Ovary (tissue), 9 donors: ENCODE measurements around the gene GALK1. TPM values are rescaled to one million over a fixed set of nuclear protein-coding genes. Genes with fewer than 3 reads are reported as not detected.

Experiments used
- DNase-seq, 5 donors: peaks; one replicate each; pipeline ENCODE4 v3.0.0-alpha.2; 2019 to 2020
- H3K27ac ChIP-seq, 2 donors: fragments of 200-600 bp; one replicate each; pipeline versions ENCODE4 v1.5.1 to v1.8.0; 2019 to 2022
- H3K27me3 ChIP-seq: fragments of 200-600 bp; one replicate; pipeline ENCODE4 v1.8.0; 2022
- H3K36me3 ChIP-seq: fragments of 200-600 bp; sonication (generic); one replicate; pipeline ENCODE4 v1.5.1; 2019
- H3K4me1 ChIP-seq: one replicate; pipeline ENCODE4 v1.8.1; 2013; ENCODE audit warnings: mild to moderate bottlenecking, moderate library complexity; ENCODE audit not compliant: insufficient read depth
- H3K4me3 ChIP-seq: fragments of 200-600 bp; sonication (generic); one replicate; pipeline ENCODE4 v1.5.1; 2017
- H3K9me3 ChIP-seq, 2 donors: fragments of 200-600 bp in 1 of 2; sonication (generic) in 1 of 2; one replicate each; pipeline versions ENCODE4 v1.5.1 to v1.8.1; 2013 to 2019; ENCODE audit warnings: mild to moderate bottlenecking in 1 of 2, moderate library complexity in 1 of 2
- CTCF ChIP-seq, 3 donors: fragments of 450-650 bp in 2 of 3; fragments of 200-600 bp in 1 of 3; IDR thresholded peaks; one replicate each; pipeline versions ENCODE4 v1.5.1 to v1.8.0; 2016 to 2022; ENCODE audit warnings: antibody characterized with exemption in 3 of 3, mild to moderate bottlenecking in 1 of 3
- EP300 ChIP-seq: sonication (generic); formaldehyde crosslinking; IDR thresholded peaks from one replicate; pipeline ENCODE4 v1.6.1; 2017; ENCODE audit warnings: antibody characterized with exemption
- POLR2A ChIP-seq: fragments of 450-650 bp; IDR thresholded peaks from one replicate; pipeline ENCODE4 v1.6.1; 2017; ENCODE audit warnings: antibody characterized with exemption, mild to moderate bottlenecking, moderate library complexity
- WGBS, 3 donors: extraction: QIAGEN DNeasy Blood & Tissue Kit in 1 of 3; methylation state at CpG; one replicate each; pipeline versions ENCODE4 v1.1.5 to v1.1.7; 2013 to 2017; 5-methylcytosine and 5-hydroxymethylcytosine counted together
- intact Hi-C, 4 donors: fragments of 100-400 bp; cut with DNase I; formaldehyde crosslinking; loops; one replicate each; pipeline versions ENCODE4 v1.11.0 to v1.15.1; 2022 to 2023
- polyA plus RNA-seq, 2 donors: library from polyadenylated mRNA; stranded (reverse); fragments of 200-250 nt in 1 of 2; fragments of 350-450 nt in 1 of 2; fragmentation: Illumina TruSeq in 1 of 2; extraction: RNeasy Lipid Tissue Mini Kit (QIAGEN cat#74804) in 1 of 2; gene quantifications; one replicate each; pipeline ENCODE4 v1.2.3, GENCODE V29; 2013 to 2014
- total RNA-seq, 7 donors: library from RNA; depleted of rRNA in 2 of 7; stranded (reverse); fragments of >200 nt in 2 of 7; fragmentation: NEBNext Ultra II Directional in 3 of 7; extraction: Animal tissue kit (Norgen Biotek cat#: 25700) in 3 of 7; gene quantifications; one replicate each; pipeline versions ENCODE4 v1.1.0 to v1.2.4, GENCODE V29; 2016 to 2023
- donor health status: DM: no; HTN: no; CAD: no; lungs with moderate emphysema.
- donor health status: DM: no; HTN: no; CAD: no.
- donor health status: Bipolar disorder and iron deficiency.
- donor health status: DM: yes; HTN: yes; CAD: no.
- donor health status: DM: no; HTN: no; CAD: no.
- donor health status: DM: yes; HTN: yes; CAD: no.

Gene GALK1
- total and polyA plus RNA-seq, 9 donors: 0.33 to 35.1 (median 27.5) TPM

GRCh38 chr17:75731716-75732498 lies 33.1 kb downstream of the GALK1 start:
- WGBS, 3 donors: 86 to 91% (median 87%) methylated on average over 31 of the region's 31 CpGs
- no peak for TF ChIP-seq EP300
- no peak for TF ChIP-seq POLR2A
- TF ChIP-seq CTCF (IDR thresholded peaks at IDR 0.05): no peak
- intact Hi-C loops: loop anchor here in 1 of 4 donors (10.0 kb wide), 1 partner anchor 307 kb away; no protein-coding TSS in a partner anchor
- no peak overlapping the region for H3K4me3 ChIP-seq
- H3K9me3 ChIP-seq: no peaks in the 10 kb centered on the region
- no peaks in the 10 kb centered on the region for H3K4me1 ChIP-seq
- no peaks in the 10 kb centered on the region for H3K27me3 ChIP-seq
- DNase-seq: no peak
- no peak overlapping the region for H3K27ac ChIP-seq
- H3K36me3 ChIP-seq: no peaks in the 10 kb centered on the region

- no peaks in the 10 kb centered on the region for H3K27me3 ChIP-seq
- H3K4me1 ChIP-seq: no peaks in the 10 kb centered on the region
- no peak overlapping the region for H3K4me3 ChIP-seq
- 88 to 89% (median 88%) methylated on average over 26 of the region's 26 CpGs for WGBS, 3 donors
- no peak for DNase-seq
- TF ChIP-seq EP300 (no peak), POLR2A (no peak), CTCF (IDR thresholded peaks at IDR 0.05) (no peak)
- no peak overlapping the region for H3K27ac ChIP-seq
- intact Hi-C loops: loop anchor here in 1 of 4 donors (10.0 kb wide), 1 partner anchor 306 kb away; no protein-coding TSS in a partner anchor
- H3K9me3 ChIP-seq: no peaks in the 10 kb centered on the region
- no peaks in the 10 kb centered on the region for H3K36me3 ChIP-seq
Measured at GRCh38 chr17:75731086-75731715, 33.8 kb downstream of the GALK1 start.

- no peaks in the 10 kb centered on the region for H3K36me3 ChIP-seq
- H3K9me3 ChIP-seq: no peaks in the 10 kb centered on the region
- TF ChIP-seq EP300: no peak
- TF ChIP-seq CTCF (IDR thresholded peaks at IDR 0.05): no peak
- TF ChIP-seq POLR2A: no peak
- H3K4me1 ChIP-seq: no peaks in the 10 kb centered on the region
- no peak overlapping the region for H3K4me3 ChIP-seq
- no peaks in the 10 kb centered on the region for H3K27me3 ChIP-seq
- intact Hi-C loops: loop anchor here in 1 of 4 donors (10.0 kb wide), 1 partner anchor 305 kb away; no protein-coding TSS in a partner anchor
- no peak for DNase-seq
- H3K27ac ChIP-seq: no peak overlapping the region
- WGBS, 3 donors: 91 to 92% (median 92%) methylated on average over 24 of the region's 24 CpGs
Measured at GRCh38 chr17:75730065-75730464, 34.9 kb downstream of the GALK1 start.

GRCh38 chr17:75729351-75729750 lies 35.6 kb downstream of the GALK1 start:
- intact Hi-C loops: no loop called here
- Histone ChIP-seq H3K36me3 (no peaks in the 10 kb centered on the region), H3K27ac (no peak overlapping the region), H3K27me3 (no peaks in the 10 kb centered on the region), H3K9me3 (no peaks in the 10 kb centered on the region), H3K4me3 (no peak overlapping the region), H3K4me1 (no peaks in the 10 kb centered on the region)
- no peak for TF ChIP-seq CTCF (IDR thresholded peaks at IDR 0.05)
- no peak for TF ChIP-seq EP300
- no peak for TF ChIP-seq POLR2A
- WGBS, 3 donors: 84 to 86% (median 85%) methylated on average over 6 to 7 of the region's 7 CpGs
- no peak for DNase-seq
